NCI-H2081 (cell line): ENCODE measurements around the gene PAPPA.

ENCODE experiments used
- DNase-seq, 2 experiments: peaks; one replicate each; lab custom pipeline; 2025; lab: John Stamatoyannopoulos, UW

The PAPPA gene

DNA sequence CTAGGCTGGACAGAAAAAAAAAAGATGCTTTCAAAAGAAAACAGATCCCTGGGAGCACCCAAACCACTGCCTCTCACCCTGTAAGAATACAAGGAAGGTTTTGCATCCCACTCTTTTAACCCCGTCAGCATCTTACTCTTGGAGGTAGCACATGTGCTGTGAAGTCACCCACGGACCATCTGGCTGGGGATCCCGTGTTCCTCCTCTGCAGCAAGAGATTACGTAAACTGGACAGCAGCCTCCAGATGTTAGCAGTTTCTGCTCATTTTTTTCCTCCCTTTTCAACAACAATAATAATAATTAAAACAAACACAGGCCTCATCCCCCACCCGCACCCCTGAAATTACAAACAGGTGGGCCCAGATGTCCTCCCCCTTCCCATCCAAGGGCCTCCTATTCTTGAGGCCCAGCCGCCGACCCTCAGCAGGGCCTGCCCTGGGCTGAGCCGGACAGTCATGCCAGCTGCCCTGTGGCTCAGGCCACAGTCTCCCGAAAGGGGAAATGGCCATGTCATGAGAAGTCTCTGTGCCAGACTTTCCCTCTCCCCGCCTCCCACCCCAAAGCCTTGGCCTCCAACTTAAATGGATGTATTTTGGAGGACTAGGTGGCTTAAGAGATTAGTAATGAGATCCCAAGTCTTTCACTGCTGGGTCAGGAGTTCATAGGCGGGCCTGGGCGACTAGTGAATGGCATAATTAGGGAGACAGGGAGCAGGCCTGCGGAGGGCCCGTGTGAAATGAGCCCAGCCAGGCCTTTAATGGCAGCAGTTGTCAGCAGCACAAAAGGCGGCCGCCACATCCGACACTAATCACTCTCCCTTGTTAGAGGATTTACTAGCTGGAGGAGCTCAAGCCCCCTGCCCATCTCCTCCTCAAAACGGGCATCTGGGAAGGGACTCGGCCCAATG is 165.1 kb downstream of the PAPPA start:
- no peak for DNase-seq

DNA sequence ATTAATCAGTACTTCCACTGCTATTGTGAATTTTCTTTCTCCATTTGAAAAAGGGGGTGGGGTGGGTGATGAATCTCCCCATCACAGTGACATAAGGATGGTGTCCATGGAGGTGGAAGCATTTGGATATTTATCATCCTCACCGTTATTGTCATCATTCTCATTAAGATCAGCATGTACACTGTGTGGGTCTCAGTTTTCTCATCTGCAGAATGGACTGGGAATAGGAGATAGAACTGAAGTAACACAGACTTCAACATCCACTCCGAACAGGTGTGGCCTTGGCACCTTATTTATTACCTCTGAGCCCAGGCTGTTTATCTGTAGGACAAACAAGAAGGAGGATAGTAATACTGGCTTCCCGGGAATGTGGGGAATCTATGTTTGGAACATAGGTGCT is 165.9 kb downstream of the PAPPA start:
- DNase-seq = no peak

DNA sequence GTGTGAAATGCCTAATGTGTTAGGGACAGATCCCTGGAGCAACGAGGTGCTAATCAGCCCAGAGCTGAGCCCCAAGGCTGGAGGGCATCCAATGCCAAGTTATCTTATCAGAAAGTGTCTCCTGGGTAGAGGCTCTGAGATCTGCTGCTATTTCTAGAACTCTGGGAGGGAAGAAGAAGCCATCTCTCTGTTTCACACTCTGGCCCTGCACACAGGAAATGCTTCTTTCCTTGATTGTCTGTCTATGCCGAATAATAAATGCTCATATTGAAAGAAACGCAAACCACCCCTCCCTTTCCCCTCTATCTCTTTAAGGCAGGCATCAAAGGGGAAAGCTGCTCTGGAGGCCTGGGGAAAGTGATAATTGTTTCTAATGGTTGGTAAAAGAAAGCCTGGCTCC is 166.7 kb downstream of the PAPPA start:
- DNase-seq = no peak

DNA sequence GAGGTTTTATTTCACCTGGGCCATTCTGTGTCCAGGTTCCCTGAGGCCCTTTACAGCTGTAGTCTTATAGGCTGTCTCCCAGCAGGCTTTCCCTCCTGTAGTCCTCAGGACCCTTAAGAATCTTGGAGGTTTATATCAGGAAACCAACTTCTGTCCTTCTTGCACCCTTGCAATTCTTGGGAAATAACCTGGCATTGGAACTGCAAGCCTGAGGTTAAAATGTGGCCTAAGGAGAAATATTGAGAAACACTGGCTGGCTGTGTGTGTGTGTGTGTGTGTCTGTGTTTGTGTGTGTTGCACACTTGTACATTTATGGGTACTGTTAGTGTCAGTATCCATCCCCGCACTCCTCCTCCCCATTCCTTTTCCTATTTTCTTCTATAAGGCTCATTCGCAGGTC is 168.9 kb downstream of the PAPPA start:
- no peak for DNase-seq

DNA sequence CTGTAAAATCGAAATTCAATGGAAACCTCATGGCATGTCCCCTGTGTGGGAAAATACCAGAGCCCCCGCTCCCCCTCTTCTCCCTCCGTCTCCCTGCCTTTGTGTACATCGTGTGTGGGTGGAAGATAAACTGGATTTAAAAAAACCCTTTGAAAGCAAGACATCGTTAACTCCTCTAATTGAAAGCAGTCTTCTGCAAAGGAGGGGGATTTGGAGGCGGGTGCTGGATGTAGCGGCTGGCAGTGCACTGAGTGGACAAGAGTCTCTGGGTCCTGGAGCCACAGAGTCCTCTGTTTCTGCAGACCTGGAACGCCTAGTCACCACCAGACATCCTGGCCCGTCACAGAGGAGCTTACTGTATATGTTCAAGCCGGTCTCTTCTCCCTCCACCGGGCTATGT is 169.4 kb downstream of the PAPPA start:
- DNase-seq = peak in 1 of 2 experiments; percentile 16

DNA sequence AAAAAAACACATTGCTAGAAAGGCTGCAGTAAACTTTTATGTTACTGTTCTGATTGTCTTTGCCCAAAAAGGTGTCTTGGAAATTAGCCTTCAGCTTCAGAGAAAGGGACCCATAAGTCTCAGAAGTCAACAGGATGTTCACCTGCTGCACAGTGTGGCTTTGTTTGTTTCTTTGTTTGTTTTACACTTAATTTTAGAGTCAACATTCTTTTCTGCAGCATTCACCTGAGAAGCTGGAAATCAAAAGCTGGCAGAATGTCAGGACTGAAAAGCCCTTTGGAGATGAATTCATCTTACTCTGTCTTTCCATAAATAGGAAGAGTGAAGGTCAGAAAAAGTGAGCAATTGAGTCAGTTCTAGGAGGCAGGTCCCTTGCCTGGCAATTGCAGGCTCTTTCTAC is 170.0 kb downstream of the PAPPA start:
- peak; percentile 48 to 73 for DNase-seq

DNA sequence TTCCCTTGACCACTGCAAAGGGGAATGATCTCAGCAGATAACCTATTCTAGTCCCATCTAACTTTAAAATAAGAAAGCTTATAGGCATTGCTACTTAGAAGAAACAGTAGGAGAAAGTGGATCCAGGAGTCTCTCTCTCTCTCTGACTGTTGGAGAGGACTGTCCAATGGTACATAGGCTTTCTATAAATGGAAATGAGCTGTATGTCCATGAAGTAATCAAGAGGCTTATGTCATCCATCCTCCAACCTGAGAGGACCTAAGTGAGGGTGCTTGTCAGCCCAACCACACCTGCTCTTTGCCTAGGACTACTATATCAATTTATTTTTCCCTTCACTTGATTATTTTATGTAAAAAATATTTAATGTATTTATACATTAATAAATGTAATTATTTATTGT is 172.3 kb downstream of the PAPPA start:
- DNase-seq = no peak

DNA sequence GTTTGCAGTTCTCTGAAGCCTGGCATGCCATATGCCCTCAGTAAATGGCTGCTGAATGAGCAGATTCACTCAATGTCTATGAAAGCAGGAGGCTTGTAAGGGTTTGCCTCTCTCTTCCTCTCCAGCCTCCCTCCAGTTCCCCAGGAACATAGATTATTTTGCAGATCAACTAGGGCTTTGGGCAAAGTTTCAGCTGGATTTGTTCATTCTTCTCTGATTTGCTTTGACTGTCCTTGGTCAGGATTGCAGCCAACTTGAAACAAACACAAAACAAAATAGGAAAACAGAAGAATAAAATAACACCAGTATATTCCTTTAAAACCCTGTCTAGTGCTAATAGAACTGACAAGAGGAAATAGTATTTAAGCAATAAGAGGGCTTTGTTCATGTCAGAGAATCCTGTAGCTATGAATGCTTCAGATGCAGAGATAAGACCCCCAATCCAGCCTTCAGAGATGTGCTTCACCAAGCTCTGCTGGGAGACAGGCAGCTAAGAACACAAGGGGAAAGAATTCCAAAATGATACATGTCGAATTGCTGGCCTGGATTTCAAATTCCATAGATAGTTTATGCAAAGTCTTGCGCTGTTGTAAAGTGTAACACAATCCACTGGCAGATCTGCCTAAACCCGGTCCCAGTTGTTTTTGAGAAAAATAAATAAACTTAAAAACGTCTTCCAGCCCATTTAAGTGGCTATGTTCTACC is 174.3 kb downstream of the PAPPA start:
- DNase-seq = no peak

DNA sequence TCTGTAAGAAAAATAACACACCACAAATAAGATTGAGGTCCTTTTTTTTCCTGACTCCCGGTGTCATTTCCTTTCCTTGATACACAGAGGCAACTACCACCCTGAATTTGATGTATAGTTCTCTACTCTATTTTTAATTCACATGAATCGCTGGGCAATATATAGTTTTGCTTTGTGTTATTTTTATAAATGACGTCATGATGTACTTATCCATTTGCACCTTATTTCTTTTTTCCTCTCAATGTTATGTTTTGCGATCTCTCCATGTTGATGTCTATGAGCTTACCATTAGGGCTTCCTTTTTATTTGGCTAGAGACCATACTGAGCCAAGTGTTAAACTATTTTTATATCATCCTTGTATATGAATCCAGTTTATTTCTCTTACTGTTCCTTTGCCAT is 175.9 kb downstream of the PAPPA start:
- no peak for DNase-seq

DNA sequence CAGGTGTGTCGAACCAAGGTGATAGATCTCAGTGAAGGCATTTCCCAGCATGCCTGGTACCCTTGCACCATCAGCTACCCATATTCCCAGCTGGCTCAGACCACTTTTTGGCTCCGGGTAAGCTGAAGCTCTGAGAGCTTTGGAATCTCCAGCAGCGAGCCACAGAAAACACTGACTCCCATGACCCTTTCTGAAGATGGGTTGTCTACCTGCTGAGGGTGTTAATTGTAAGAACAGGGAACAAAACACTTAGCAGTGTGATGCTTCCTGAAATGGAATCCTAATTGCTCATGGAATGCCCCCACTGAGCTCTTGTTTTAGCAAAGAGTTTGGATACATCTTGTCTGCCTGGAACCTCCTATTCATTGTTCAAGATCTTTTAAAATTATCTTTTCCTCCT is 177.7 kb downstream of the PAPPA start:
- no peak for DNase-seq

DNA sequence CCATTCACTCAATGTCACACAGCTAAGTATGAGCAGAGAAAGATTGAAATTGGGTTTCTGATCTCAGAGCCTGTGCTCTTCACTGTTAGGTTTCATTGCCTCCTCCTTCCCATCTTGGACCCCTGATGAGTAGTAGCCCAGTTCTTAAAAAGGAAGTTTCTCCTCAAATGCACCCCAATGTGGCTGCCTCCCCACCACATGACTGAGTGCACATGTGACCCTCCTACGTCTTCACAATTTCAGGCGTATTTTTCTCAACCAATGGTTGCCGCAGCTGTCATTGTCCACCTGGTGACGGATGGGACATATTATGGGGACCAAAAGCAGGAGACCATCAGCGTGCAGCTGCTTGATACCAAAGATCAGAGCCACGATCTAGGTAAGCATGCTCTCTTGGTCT is 178.5 kb downstream of the PAPPA start:
- no peak for DNase-seq

DNA sequence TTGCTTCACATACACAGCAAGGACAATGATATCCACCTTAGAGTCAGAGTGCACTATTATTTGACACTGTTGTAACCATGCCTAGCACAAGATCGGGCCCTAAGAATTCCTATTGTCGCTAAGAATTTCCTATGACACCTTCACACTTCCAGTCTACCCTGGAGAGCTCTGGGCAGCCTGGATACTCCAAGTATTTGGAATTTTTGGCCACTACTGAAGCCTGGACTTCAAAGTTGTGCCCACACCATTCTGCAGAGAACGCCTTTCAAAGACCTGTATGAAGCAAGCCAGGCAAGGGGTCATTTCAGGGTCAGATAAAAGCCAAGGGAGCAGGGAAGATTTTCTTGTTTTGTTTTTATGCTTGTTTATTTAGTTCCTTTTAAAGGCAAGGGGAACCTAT is 179.7 kb downstream of the PAPPA start:
- DNase-seq = no peak

DNA sequence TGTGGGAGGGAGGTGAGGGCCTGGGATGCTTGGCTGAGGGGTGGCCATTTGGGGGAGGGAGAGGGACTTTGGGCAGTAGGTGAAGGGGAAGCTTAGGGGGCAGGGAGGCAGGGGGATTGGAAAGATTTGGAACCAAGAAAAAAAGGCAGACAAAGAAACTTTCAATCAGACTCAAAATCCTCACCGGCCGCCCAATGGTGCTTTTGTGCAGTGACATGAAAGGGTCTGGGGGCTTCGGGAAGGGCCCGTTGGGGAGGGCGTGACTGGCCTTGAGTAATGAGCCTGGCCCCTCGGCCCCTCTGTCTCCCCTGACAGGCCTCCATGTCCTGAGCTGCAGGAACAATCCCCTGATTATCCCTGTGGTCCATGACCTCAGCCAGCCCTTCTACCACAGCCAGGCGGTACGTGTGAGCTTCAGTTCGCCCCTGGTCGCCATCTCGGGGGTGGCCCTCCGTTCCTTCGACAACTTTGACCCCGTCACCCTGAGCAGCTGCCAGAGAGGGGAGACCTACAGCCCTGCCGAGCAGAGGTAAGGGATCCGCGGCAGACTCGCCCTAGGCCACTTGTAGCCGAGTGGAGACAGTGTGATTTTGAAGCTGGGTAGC is 181.1 kb downstream of the PAPPA start:
- no peak for DNase-seq

DNA sequence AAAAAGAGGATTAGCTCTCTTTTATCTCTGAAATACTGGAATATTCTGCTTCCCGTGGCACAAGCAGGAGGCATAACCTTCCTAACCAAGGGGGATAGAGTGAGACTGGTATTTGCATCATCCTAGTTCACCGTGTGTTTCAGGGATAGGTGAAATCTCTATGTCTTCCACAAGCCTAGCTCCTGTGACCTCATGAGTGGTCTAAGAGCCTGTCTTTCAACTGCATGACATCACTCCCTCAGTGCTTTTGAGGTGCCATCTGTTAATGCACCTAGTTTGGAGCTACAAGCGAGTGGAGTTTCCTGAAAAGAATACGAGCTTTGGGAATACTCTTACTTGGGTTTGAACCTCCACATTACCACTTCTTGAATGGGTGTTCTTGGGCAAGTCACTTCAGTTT is 181.8 kb downstream of the PAPPA start:
- no peak for DNase-seq

DNA sequence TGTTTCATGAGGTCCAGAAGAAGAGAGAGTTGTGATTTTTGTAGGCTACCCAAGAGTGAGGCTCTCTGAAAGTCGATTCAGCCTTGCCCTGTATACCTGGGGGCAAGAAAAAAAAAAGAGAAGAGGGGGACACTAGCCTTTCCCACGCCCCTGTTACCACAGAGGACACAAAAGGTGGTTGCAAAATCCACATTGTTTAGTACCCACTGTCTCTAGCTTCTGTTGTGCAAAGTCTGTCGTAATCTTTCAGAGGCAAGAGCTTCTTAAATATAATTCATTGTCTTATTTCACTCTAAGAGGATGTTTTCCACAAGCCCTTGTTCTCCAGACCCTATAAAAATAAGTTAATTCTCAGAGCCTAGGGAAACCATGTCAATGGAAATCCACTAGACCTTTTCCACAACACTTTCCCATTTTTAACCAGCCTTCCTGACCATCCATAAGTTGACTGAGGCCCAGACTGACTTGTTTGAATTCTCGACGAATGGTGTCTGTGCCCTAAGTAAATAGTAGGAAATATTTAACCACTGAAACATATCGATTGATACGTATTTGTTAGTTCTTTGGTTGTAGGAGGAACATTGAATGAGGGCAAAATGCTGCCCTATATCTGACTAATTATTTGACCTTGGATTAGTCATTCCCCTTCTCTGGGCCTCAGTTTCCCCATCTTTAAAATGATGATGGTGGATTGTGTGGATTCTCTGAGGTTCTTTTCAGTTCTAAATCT is 182.7 kb downstream of the PAPPA start:
- no peak for DNase-seq

DNA sequence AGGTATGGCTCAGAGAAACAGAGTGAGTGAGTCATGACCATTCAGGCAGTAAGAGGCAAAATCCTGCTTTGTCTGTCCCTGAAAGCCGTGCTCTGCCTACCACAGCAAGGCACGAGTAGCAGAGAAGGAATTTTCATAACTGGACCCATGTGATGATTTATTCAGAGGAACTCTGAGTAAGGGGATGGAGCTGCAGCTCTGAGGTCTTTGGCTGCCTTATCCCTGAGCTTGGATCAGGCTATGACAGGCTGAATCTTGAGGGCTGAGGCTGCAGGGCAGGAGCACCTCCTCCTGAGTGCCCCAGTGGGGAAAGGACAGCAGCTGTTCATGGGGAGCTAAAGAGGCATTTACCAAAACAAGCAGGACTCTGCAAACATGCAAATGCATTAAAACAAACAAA is 183.4 kb downstream of the PAPPA start:
- no peak for DNase-seq

DNA sequence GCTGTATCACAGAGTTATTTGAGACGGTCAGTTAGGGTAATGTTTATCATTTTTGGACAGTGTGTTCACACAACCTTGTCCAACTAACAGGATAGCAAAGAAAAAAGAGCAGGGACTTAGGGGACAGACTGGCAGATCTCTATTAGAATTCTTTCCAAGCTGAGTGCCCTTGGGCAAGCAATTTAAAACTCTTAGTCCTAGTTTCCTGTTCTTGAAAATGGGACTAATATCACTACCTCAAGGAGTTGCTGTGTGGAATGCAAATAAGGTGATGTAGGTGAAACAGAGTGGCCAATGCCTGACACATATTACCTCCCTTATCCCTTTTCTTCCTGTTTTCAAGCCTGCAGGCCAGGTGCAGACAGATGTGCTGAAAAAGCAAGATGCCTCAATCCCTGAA is 186.7 kb downstream of the PAPPA start:
- DNase-seq = no peak

DNA sequence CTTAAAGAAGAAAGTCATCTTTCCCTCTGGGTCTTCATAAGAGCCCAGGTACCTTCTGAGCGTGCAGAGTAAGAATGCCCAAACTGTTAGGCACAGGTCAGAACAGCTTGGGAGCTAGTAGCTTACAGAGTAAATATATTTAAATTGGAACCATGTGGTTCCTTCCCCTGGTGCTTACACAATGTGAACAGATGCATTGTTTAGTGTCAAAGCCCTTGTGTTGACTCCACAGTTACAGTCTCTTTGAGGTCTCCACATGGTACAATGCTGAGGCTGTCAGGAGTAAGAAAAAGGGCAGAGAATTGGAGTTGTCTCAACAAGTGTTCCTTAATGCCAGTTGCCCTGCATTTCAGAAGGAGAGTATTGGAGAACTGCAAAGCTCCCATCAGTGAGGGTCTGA is 188.5 kb downstream of the PAPPA start:
- peak; percentile 69 to 86 for DNase-seq

DNA sequence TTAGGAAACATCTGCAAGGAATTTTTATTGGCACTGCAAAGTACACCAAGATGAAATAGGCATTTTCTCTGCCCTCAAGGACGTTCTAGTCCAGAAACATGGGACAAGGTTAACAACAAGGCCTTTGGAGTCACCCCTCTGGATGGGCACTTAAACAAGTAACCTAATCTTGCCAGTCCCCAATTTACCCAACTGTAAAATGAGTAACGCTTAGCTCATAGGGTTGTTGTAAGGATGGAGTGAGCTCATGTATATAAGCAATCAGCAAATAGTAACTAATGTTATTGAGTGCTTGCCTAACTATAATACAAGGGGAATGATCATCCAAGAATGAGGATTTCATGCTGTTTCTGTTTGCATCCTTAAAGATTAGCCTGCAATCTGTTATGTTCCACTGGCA is 189.3 kb downstream of the PAPPA start:
- DNase-seq = no peak

DNA sequence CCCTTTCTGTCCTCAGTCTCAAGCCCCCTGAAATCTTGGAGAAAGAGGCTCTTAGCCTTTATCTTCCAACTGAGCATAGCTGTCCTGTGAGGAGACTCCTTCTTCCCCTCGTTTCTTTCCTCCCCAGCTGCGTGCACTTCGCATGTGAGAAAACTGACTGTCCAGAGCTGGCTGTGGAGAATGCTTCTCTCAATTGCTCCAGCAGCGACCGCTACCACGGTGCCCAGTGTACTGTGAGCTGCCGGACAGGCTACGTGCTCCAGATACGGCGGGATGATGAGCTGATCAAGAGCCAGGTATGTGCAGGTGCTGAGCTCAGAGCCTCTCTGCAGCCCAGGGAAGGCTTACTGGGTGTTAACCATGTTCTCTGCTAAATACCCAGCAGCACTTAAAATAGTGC is 190.8 kb downstream of the PAPPA start:
- no peak for DNase-seq

DNA sequence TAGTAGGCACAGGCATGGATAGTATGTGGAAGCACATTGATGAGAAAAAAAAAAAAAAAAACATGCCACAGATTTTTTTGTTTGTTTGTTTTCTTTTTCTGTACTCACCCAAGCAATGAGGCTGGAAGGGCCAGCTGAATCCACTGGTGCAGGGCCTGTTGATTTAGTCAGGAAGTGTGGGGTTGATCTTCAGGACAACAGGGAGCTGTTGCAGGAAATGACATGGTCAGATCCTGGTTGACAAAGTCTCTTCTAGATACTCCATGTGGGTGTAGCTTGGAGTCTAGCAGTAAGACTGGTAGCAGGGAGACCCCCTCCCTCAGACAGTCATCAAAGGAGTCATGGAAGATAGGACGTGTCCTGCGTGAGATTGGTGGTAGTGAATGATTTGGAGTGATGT is 191.8 kb downstream of the PAPPA start:
- DNase-seq = no peak

DNA sequence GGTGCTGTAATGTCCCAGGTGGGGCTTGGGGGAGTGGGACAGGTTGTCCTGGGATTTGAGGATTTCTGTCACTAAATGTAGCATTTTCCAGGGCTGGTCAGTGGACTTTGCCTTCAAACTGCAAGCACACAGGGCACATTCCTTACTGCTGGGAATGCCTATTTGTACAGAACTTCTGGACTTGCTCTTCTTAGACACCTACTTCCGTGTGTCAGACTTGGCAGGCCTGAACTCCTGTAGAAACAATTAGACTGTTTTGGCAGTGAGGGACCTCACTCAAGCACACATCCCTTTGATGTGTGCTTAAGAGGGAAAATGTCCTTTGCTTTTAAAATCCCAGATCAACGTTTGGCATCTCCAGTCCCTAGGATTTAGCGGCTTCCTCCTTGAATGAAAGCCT is 192.2 kb downstream of the PAPPA start:
- DNase-seq = no peak
